Tibial artery (tissue), 4 donors: ENCODE measurements around the gene CARM1.
"Not testable (repeated sequence)": the region's sequence is repeated elsewhere in the genome, so short reads cannot be mapped to it uniquely, and the experiment has no call there.

Source experiments
- DNase-seq, 2 donors: peaks; one replicate each; pipeline ENCODE4 v3.0.0-alpha.2; 2019
- H3K27ac ChIP-seq, 2 donors: fragments of 200-600 bp; sonication (generic) in 1 of 2; 1 replicate in 1 of 2; 2 replicates in 1 of 2; pipeline ENCODE4 v1.5.1; 2018 to 2019; ENCODE audit warnings: mild to moderate bottlenecking in 1 of 2
- H3K27me3 ChIP-seq, 2 donors: fragments of 200-600 bp; sonication (generic) in 1 of 2; one replicate each; pipeline versions ENCODE4 v1.5.1 to v1.6.0; 2016 to 2019
- H3K36me3 ChIP-seq, 3 donors: fragments of 200-600 bp; sonication (generic) in 2 of 3; one replicate each; pipeline ENCODE4 v1.5.1; 2016 to 2019; ENCODE audit warnings: mild to moderate bottlenecking in 2 of 3
- H3K4me1 ChIP-seq, 4 donors: fragments of 200-600 bp; sonication (generic) in 2 of 4; 1 replicate in 3 of 4; 2 replicates in 1 of 4; pipeline ENCODE4 v1.5.1; 2016 to 2019
- H3K4me3 ChIP-seq, 2 donors: fragments of 200-600 bp; sonication (generic) in 1 of 2; 1 replicate in 1 of 2; 2 replicates in 1 of 2; pipeline ENCODE4 v1.5.1; 2018 to 2019; ENCODE audit warnings: mild to moderate bottlenecking in 2 of 2
- H3K9me3 ChIP-seq, 3 donors: fragments of 200-600 bp; sonication (generic) in 1 of 3; one replicate each; pipeline ENCODE4 v1.5.1; 2016 to 2019
- intact Hi-C: fragments of 100-400 bp; cut with DNase I; formaldehyde crosslinking; loops from one replicate; pipeline ENCODE4 v1.15.0; 2023; ENCODE audit warnings: low total_unique reads
- TF ChIP-seq, protein P1 (sequence below), 2 experiments: fragments of 200-600 bp in 1 of 2; fragments of 450-650 bp in 1 of 2; IDR thresholded peaks; one replicate each; pipeline ENCODE4 v1.5.1; 2017 to 2019; ENCODE audit warnings: antibody characterized with exemption in 2 of 2, mild to moderate bottlenecking in 1 of 2, moderate library complexity in 1 of 2

CARM1 gene

DNA sequence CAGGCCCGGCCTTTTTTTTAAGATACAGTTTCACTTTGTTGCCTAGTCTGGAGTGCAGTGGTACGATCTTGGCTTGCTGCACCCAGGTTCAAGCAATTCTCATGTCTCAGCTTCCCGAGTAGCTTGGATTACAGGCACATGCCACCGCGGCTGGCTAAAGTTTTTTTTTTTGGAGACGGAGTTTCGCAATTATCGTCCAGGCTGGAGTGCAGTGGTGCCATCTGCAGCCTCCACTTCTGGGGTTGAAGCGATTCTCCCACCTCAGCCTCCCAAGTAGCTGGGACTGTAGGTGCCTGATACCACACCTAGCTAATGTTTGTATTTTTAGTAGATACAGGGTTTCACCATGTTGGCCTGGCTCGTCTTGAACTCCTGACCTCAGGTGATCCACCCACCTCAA lies 4.9 kb upstream of the CARM1 start:
- intact Hi-C loops: no loop called here
- H3K27ac ChIP-seq: no peak overlapping the region

DNA sequence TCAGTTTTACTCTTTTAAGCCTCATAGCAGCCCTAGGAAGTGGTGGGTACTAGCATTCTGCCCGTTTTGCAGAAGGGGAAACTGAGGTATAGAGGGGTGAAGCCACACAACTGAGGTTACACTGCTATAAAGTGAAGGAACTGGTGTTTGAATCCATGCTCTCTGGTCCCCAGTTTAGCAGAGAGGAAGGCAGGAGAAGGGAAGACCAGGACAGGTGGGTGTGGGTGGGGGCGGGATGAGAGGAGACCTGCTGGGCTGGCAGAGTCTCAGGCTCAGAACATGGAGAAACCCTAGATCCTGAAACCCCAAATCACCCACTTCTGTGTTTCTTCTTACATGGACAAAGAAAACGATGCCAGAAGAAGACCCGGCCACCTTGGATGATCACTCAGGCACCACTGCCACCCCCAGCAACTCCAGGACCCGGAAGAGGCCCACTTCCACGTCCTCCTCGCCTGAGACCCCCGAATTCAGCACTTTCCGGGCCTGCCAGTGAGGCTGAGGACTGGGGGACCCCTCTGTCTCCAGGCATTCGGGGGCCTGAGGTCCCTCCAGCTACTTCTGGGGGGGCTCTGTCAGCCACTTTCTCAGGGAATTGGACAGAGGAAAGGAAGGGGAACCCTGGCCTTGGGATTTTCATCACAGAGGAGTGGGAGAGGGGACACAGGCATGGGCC lies 2.3 kb upstream of the CARM1 start:
- Histone ChIP-seq H3K4me1 (peaks cover 7 to 25% (median 18%) of the 10 kb centered on the region in 4 donors), H3K27me3 (no peaks in the 10 kb centered on the region), H3K9me3 (no peaks in the 10 kb centered on the region), H3K4me3 (no peak overlapping the region), H3K27ac (no peak overlapping the region), H3K36me3 (no peaks in the 10 kb centered on the region)
- intact Hi-C loops: no loop called here
- no peak for DNase-seq
- TF ChIP-seq, protein P1, sequence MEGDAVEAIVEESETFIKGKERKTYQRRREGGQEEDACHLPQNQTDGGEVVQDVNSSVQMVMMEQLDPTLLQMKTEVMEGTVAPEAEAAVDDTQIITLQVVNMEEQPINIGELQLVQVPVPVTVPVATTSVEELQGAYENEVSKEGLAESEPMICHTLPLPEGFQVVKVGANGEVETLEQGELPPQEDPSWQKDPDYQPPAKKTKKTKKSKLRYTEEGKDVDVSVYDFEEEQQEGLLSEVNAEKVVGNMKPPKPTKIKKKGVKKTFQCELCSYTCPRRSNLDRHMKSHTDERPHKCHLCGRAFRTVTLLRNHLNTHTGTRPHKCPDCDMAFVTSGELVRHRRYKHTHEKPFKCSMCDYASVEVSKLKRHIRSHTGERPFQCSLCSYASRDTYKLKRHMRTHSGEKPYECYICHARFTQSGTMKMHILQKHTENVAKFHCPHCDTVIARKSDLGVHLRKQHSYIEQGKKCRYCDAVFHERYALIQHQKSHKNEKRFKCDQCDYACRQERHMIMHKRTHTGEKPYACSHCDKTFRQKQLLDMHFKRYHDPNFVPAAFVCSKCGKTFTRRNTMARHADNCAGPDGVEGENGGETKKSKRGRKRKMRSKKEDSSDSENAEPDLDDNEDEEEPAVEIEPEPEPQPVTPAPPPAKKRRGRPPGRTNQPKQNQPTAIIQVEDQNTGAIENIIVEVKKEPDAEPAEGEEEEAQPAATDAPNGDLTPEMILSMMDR (IDR thresholded peaks at IDR 0.05): no peak

More for the DNA sequence above, 4.9 kb upstream of the CARM1 start:
- no peak for DNase-seq
- Histone ChIP-seq H3K27me3 (no peaks in the 10 kb centered on the region), H3K9me3 (no peaks in the 10 kb centered on the region), H3K36me3 (no peaks in the 10 kb centered on the region), H3K4me3 (no peak overlapping the region), H3K4me1 (peaks cover 5 to 27% (median 13%) of the 10 kb centered on the region in 4 donors)
- TF ChIP-seq, protein P1 (IDR thresholded peaks at IDR 0.05): no peak

DNA sequence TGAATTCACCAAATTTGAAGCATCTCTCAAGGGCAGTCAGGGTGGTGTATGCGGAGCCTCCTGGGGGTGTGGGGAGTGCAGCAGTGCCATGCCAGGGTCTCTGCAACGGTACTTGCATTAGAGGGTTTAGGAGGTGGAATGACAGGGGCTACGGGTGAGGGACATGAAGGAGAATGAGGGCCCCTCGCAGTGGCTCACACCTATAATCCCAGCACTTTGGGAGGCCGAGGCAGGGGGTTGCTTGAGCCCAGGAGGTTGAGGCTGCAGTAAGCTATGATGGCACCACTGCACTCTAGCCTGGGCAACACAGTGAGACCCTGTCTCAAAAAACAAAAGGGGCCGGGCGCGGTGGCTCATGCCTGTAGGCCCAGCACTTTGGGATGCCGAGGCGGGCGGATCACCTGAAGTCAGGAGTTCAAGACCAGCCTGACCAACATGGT lies 1.5 kb upstream of the CARM1 start:
- intact Hi-C loops: loop anchor here (5.0 kb wide), 1 partner anchor 57 kb away; the partner anchor contains the start of genes TIMM29 and YIPF2
- H3K27me3 ChIP-seq, H3K9me3 ChIP-seq, H3K36me3 ChIP-seq, H3K4me3 ChIP-seq: not testable (repeated sequence)
- peaks cover 7 to 23% (median 13%) of the 10 kb centered on the region in 4 donors for H3K4me1 ChIP-seq
- DNase-seq: peak; percentile 39 to 75
- H3K27ac ChIP-seq: peak overlapping the region in 1 of 2 donors; percentile 87

DNA sequence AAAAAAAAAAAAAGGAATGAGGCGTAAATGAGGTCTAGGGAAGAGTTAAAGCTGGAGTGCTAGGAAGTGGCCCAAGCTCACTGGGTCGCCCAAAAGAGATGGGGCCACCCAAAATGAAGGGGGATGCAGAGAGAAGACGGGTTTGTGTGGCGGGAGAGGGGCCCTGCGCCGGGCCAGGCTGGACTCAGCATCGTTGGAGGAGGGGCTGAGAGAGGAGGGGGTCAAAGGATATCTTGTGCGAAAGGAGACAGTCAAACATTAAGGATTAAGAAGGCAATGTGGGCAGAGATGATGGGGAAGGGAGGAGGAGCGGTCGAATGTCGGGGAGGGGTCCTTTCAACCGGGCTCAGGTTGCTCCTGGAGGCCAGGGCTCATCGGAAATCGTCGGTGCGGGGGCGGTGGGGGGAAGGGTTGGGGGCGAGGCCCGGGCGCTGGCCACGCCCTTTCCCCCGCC lies 825 bp upstream of the CARM1 start:
- TF ChIP-seq, protein P1 (IDR thresholded peaks at IDR 0.05): no peak
- Histone ChIP-seq H3K27ac (peak overlapping the region; percentile 75 to 87), H3K36me3 (no peaks in the 10 kb centered on the region), H3K9me3 (no peaks in the 10 kb centered on the region), H3K4me1 (peaks cover 7 to 24% (median 15%) of the 10 kb centered on the region in 4 donors), H3K4me3 (peak overlapping the region; percentile 49 to 59), H3K27me3 (no peaks in the 10 kb centered on the region)
- intact Hi-C loops: loop anchor here (5.0 kb wide), 1 partner anchor 57 kb away; the partner anchor contains the start of genes TIMM29 and YIPF2
- no peak for DNase-seq

DNA sequence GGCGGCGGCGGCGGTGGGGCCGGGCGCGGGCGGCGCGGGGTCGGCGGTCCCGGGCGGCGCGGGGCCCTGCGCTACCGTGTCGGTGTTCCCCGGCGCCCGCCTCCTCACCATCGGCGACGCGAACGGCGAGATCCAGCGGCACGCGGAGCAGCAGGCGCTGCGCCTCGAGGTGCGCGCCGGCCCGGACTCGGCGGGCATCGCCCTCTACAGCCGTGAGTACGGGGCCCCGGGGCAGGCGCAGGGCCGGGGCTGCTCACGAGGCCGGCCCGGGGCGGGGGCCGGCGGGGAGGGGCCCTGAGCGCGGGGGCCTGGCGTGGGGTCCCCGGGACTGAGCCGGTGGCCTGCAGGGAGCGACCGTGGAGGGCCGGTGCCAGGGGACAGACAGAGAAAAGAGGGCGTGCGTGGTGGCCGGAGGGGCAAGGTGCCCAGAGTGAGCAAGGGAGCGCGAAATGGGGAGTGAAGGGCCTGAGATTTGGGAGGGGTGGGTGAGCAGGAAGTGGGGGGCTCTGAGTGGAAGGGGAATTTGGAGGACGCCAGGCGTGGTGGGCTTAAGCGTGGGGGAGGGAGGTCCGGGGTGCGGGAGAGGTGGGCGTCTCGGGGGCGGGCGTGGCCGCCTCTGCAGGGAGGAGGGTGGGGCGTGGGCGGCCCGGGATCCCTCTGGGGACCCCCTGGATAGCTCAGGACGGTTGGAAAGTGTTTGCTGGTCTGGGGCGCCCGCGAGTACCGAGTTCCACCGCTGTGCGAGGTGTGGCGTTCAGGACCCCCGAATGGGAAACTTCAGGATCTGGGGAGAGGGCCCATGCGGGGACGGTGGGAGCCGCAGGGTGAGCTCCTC lies 575 bp downstream of the CARM1 start:
- TF ChIP-seq, protein P1 (IDR thresholded peaks at IDR 0.05): peak; percentile 16 to 18
- Histone ChIP-seq H3K4me3 (peak overlapping the region; percentile 76 to 93), H3K4me1 (peaks cover 7 to 38% (median 24%) of the 10 kb centered on the region in 4 donors), H3K9me3 (no peaks in the 10 kb centered on the region), H3K27ac (peak overlapping the region; percentile 74 to 86), H3K36me3 (no peaks in the 10 kb centered on the region), H3K27me3 (no peaks in the 10 kb centered on the region)
- intact Hi-C loops: loop anchor here (5.0 kb wide), 1 partner anchor 55 kb away; the partner anchor contains the start of genes TIMM29 and YIPF2
- peak; percentile 47 to 80 for DNase-seq
